ENCODE measurements around the gene GAS6.

GAS6 gene

DNA sequence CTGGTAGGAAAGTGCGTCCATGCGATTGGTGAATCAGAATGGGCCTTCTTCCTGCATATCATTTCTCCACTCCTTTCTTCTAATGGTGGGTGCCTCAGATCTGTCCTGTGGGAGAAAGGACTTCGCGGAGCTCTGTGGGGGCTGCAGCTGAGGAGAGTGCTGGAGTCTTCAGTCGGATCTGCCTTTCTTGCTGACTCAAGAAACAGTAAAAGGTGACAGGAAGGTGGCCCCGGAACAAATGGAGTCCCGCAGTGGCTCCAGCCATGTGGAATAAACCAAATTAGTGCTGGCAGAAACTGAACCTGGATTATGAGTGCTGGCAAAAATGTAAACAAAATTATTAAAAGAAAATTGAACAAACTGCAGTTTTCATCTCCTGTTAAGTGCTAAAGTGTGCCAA is 15.1 kb upstream of the GAS6 start:
- TF ChIP-seq, protein P1, sequence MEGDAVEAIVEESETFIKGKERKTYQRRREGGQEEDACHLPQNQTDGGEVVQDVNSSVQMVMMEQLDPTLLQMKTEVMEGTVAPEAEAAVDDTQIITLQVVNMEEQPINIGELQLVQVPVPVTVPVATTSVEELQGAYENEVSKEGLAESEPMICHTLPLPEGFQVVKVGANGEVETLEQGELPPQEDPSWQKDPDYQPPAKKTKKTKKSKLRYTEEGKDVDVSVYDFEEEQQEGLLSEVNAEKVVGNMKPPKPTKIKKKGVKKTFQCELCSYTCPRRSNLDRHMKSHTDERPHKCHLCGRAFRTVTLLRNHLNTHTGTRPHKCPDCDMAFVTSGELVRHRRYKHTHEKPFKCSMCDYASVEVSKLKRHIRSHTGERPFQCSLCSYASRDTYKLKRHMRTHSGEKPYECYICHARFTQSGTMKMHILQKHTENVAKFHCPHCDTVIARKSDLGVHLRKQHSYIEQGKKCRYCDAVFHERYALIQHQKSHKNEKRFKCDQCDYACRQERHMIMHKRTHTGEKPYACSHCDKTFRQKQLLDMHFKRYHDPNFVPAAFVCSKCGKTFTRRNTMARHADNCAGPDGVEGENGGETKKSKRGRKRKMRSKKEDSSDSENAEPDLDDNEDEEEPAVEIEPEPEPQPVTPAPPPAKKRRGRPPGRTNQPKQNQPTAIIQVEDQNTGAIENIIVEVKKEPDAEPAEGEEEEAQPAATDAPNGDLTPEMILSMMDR (IDR thresholded peaks at IDR 0.05; ENCODE audit: borderline replicate concordance, control extremely low read depth, extremely low read depth, insufficient read depth, missing control alignments): no peak
- in situ Hi-C loops (cut with MboI; ENCODE audit: low sequenced_read_pairs, unreplicated experiment): no loop called here
- no peak for DNase-seq (ENCODE audit: low spot score)

DNA sequence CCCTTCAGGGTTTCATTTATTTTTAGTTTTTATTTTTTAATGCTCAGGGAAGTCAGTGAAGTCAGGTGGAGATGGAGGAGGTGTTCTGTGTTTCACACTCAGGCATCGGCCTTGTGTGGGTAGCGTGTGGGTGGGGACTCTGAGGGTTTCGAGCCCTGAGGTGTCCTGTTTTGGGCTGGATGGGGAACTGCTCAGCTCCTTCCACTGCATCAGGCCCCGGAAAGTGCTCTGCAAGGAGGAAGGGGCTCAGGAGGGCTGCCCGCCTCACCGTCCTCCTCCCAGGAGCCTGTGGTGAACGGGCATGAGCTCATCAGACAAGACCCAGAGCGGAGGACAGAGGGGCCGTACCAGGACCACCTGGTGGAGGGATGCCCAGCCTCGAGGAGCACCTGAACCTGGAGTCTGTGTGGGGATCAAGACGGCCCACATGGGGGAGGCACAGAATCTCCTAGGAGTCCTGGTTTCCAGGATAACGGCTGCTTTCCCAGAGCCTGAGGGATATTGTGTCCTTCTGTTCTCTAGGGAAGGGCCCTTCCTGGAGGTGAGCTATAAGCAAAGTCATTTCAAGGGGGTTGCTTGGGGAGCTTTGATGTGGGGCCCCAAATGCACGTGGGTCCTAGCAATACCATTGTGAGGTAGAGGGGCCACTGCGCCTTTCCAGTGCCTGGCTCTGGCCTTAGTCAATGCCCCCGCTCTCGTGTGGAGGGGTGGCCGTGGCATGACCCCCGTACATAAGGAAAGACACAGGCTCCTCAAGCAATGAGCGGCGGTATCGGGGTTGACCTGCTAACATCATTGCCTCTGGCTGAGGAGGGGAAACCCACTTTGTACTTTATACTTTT is 13.5 kb upstream of the GAS6 start:
- DNase-seq (ENCODE audit: low spot score): peak; percentile 33
- in situ Hi-C loops (cut with MboI; ENCODE audit: low sequenced_read_pairs, unreplicated experiment): no loop called here

DNA sequence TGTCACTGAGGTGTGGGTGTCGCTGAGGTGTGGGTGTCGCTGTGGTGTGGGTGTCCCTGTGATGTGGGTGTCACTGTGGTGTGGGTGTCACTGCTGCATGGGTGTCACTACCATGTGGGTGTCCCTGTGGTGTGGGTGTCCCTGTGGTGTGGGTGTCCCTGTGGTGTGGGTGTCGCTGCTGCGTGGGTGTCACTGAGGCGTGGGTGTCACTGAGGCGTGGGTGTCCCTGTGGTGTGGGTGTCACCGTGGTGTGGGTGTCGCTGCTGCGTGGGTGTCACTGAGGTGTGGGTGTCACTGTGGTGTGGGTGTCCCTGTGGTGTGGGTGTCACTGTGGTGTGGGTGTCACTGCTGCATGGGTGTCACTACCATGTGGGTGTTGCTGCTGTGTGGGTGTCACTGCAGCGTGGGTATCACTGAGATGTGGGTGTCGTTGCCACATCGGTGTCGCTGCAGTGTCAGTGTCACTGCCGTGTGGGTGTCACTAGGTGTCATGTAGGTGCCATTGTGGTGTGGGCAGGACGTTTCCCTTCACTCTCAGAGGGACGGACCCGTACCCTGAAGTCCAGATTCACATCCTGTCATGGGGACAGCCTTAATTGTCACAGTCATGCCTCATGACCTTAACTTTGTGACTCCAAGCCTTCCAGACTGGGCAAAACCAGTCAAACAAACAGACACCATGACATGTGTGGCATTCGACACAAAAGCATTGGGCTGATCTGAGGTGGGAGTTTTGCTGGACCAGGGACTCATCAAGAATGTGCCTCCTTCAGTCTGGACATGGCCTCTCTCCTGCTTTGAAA is 12.7 kb upstream of the GAS6 start:
- TF ChIP-seq, protein P1 (IDR thresholded peaks at IDR 0.05; ENCODE audit: borderline replicate concordance, control extremely low read depth, extremely low read depth, insufficient read depth, missing control alignments): no peak
- peak; percentile 32 for DNase-seq (ENCODE audit: low spot score)
- in situ Hi-C loops (cut with MboI; ENCODE audit: low sequenced_read_pairs, unreplicated experiment): no loop called here

More for the DNA sequence above, 13.5 kb upstream of the GAS6 start:
- TF ChIP-seq, protein P1 (IDR thresholded peaks at IDR 0.05; ENCODE audit: borderline replicate concordance, control extremely low read depth, extremely low read depth, insufficient read depth, missing control alignments): no peak

DNA sequence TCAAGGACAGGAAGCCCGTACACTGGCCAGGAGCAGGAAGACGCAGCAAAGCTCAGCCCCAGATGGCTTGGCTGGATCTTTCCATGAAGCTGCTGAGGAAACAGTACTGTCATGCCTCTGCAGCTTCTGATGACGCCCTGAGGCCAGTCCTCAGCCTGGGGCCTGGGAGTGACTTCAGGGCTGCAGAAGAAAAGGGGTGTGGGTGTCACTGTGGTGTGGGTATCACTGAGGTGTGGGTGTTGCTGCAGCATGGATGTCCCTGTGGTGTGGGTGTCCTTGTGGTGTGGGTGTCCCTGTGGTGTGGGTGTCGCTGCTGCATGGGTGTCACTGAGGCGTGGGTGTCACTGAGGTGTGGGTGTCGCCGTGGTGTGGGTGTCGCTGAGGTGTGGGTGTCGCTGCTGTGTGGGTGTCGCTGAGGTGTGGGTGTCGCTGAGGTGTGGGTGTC is 12.0 kb upstream of the GAS6 start:
- TF ChIP-seq, protein P1 (IDR thresholded peaks at IDR 0.05; ENCODE audit: borderline replicate concordance, control extremely low read depth, extremely low read depth, insufficient read depth, missing control alignments): no peak
- in situ Hi-C loops (cut with MboI; ENCODE audit: low sequenced_read_pairs, unreplicated experiment): no loop called here
- no peak for DNase-seq (ENCODE audit: low spot score)

DNA sequence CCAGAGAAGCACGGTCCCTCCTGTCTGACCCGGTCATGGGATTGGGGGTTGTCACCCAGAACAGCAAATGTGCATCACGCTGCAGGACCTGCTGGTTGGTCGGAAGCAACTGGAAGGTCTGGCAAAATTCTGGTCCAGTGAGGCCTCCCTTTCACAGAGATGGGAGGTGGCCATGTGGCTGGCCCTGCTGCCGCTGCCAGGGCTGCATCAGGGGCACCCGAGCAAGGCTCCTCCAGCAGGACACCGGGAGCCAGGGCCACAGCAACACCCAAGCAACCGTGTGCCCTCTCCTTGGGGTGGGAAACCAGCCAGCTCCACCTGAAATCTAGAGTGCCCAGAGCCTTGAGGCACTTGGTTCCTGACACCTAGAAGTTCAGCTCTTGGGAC is 11.5 kb upstream of the GAS6 start:
- in situ Hi-C loops (cut with MboI; ENCODE audit: low sequenced_read_pairs, unreplicated experiment): no loop called here
- DNase-seq (ENCODE audit: low spot score): no peak
- TF ChIP-seq, protein P1 (IDR thresholded peaks at IDR 0.05; ENCODE audit: borderline replicate concordance, control extremely low read depth, extremely low read depth, insufficient read depth, missing control alignments): no peak

DNA sequence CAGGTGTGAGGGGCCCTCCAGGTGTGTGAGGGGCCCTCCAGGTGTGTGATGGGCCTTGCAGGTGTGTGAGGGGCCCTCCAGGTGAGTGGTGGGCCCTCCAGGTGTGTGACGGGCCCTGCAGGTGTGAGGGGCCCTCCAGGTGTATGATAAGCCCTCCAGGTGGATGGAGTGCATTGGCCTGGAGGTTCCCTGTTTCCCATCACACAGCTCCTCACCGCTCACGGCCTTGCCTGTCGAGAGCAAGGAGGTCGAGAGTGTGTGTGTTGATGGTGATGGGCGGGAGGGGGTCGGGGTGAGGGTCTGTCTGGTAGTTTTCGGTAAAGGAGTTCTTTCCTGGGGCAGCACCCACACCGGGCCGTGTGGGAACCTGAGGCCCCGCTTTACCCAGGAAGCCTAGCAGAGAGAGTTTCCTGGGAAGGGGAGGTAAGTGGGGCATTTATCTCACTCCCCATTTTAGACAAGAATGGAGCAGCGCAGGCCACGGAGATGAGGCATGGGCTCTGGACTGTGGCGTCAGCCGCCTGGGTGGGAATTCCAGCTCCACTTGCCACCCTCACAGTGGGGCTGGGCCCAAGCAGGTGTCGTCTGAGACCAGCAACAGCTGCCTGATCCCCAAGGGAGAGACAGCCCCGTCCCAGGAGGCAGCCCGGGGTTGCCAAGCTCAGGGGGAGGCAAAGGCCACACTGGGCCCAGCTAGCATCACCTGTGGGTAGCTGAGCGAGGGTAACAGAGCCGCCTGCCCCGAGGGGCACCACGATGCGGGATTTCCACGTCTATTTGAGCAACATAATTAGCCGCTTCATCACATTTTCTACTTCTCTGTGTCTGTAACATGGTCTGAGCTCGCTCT is 10.9 kb upstream of the GAS6 start:
- TF ChIP-seq, protein P1 (IDR thresholded peaks at IDR 0.05; ENCODE audit: borderline replicate concordance, control extremely low read depth, extremely low read depth, insufficient read depth, missing control alignments): no peak
- in situ Hi-C loops (cut with MboI; ENCODE audit: low sequenced_read_pairs, unreplicated experiment): no loop called here
- DNase-seq (ENCODE audit: low spot score): no peak
